Measurements from ENCODE around the gene TXN. TPM values are rescaled to one million over a fixed set of nuclear protein-coding genes. Genes with fewer than 3 reads are reported as not detected.

Gene TXN
- total and polyA plus RNA-seq, 4 donors, result 61.4 to 742 (median 326) TPM

DNA sequence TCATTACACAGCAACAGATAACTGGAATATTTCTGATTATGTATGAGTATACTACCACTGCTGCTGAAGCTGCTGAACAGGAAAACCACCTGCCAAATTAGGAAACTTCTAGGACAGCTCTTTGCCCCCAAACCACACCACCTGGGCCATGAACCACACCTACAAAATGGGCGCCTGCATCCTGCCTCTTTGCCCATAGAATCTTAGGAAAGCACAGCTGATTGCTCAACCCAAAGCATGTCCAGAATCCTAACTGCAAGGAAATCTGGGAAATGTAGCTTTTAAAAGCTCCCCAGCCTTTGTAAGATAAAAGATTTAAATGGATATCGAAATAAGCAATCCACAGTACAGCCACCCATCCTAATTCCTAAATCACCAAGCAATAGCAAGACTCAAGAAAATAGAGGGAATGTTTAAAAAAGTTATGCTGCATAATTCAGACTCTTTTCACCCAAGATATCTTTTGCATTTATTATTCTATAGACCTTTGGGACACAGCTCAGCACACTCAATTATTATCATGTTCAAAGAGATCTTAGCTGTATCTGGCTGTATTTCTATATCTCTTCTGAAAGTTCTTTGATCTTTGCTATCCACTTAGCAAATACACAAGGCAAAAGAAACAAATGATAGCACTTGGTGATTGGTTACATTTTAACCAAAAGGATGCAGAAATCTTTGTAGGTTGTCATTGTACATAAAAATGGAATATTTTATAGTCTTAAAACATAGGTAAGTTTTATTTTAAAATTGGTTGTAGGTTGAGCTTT is 41.5 kb downstream of the TXN start:
- Histone ChIP-seq H3K9ac (ENCODE audit: insufficient read depth in 1 of 2, low read length in 2 of 2) (no peak overlapping the region), H3K4me3 (no peak overlapping the region), H3K4me1 (ENCODE audit: control insufficient read depth in 5 of 5, insufficient read depth in 5 of 5, low read length in 5 of 5) (peaks cover 0 to 13% (median 2%) of the 10 kb centered on the region in 5 donors), H3K36me3 (ENCODE audit: control insufficient read depth in 4 of 4, insufficient read depth in 4 of 4, low read length in 4 of 4) (no peaks in the 10 kb centered on the region), H3K27me3 (ENCODE audit: control insufficient read depth in 3 of 3, insufficient read depth in 3 of 3, low read length in 2 of 3) (no peaks in the 10 kb centered on the region), H3K9me3 (ENCODE audit: control insufficient read depth in 4 of 4, insufficient read depth in 3 of 4, low read length in 3 of 4) (no peaks in the 10 kb centered on the region), H3K27ac (ENCODE audit: low read depth in 1 of 2, low read length in 1 of 2) (no peak overlapping the region)
- WGBS, 2 donors, result 71 to 73% methylated on average over 2 of the region's 2 CpGs
- no peak for DNase-seq
- TF ChIP-seq, protein P1, sequence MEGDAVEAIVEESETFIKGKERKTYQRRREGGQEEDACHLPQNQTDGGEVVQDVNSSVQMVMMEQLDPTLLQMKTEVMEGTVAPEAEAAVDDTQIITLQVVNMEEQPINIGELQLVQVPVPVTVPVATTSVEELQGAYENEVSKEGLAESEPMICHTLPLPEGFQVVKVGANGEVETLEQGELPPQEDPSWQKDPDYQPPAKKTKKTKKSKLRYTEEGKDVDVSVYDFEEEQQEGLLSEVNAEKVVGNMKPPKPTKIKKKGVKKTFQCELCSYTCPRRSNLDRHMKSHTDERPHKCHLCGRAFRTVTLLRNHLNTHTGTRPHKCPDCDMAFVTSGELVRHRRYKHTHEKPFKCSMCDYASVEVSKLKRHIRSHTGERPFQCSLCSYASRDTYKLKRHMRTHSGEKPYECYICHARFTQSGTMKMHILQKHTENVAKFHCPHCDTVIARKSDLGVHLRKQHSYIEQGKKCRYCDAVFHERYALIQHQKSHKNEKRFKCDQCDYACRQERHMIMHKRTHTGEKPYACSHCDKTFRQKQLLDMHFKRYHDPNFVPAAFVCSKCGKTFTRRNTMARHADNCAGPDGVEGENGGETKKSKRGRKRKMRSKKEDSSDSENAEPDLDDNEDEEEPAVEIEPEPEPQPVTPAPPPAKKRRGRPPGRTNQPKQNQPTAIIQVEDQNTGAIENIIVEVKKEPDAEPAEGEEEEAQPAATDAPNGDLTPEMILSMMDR (IDR thresholded peaks at IDR 0.05; ENCODE audit: control extremely low read depth, extremely low read depth), result no peak
- ATAC-seq (ENCODE audit: insufficient read depth, low FRiP score), result no peak

DNA sequence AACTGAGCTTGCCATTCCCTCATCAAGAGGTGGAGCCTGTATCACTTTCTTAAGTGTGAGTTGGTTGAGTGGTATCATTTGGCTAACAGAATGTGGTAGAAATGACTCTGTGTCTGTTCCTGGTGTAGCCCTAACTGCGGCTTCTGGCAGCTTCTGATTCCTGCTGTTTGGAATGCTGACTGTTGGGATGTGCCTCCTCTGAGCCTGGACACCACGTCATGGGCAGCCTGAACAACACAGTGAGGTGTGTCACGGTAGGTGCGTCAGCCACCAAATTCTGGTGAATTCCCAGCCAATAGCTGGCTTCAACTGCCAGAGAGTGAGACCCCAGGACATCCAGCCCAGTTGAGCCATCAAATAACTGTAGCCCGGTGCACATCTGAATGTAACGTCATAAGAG is 42.2 kb downstream of the TXN start:
- Histone ChIP-seq H3K9me3 (ENCODE audit: control insufficient read depth in 4 of 4, insufficient read depth in 3 of 4, low read length in 3 of 4) (no peaks in the 10 kb centered on the region), H3K36me3 (ENCODE audit: control insufficient read depth in 4 of 4, insufficient read depth in 4 of 4, low read length in 4 of 4) (no peaks in the 10 kb centered on the region), H3K27ac (ENCODE audit: low read depth in 1 of 2, low read length in 1 of 2) (no peak overlapping the region), H3K4me1 (ENCODE audit: control insufficient read depth in 5 of 5, insufficient read depth in 5 of 5, low read length in 5 of 5) (peaks cover 0 to 13% (median 2%) of the 10 kb centered on the region in 5 donors), H3K4me3 (no peak overlapping the region), H3K27me3 (ENCODE audit: control insufficient read depth in 3 of 3, insufficient read depth in 3 of 3, low read length in 2 of 3) (no peaks in the 10 kb centered on the region), H3K9ac (ENCODE audit: insufficient read depth in 1 of 2, low read length in 2 of 2) (no peak overlapping the region)
- WGBS, 2 donors, result 91 to 94% methylated on average over 6 of the region's 6 CpGs
- TF ChIP-seq, protein P1 (IDR thresholded peaks at IDR 0.05; ENCODE audit: control extremely low read depth, extremely low read depth), result no peak
- ATAC-seq (ENCODE audit: insufficient read depth, low FRiP score) (no peak), DNase-seq (no peak)

DNA sequence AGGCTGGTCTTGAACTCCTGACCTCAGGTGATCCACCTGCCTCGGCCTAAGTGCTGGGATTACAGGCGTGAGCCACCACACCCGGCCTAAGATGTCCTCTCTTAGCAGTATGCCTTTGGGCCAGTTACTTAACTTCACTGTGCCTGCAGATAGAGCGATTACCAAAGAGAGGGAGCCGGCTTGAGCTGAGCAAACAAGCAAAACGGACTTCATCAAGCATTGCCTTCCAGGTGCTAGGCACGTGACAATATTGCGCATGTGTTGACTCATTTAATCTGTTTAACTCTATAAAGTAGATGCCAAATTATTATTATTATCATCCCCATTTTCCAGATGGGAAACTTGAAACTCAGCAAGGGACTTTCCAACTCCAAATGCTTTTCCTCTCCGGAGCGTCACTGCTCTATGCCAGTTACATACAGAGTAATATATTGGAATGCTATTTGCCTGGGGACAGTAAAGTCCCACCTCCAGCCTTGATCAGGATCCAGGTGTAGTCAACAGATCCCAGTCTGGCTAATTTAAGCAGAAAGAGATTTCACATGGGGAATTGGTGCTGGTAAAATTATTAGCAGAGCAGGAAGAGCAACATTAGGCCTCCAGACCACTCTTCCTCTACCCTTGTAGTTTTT is 42.8 kb downstream of the TXN start:
- H3K27me3 ChIP-seq (ENCODE audit: control insufficient read depth in 3 of 3, insufficient read depth in 3 of 3, low read length in 2 of 3), result no peaks in the 10 kb centered on the region
- H3K9me3 ChIP-seq (ENCODE audit: control insufficient read depth in 4 of 4, insufficient read depth in 3 of 4, low read length in 3 of 4), result no peaks in the 10 kb centered on the region
- H3K27ac ChIP-seq (ENCODE audit: low read depth in 1 of 2, low read length in 1 of 2), result no peak overlapping the region
- H3K4me3 ChIP-seq, result no peak overlapping the region
- H3K4me1 ChIP-seq (ENCODE audit: control insufficient read depth in 5 of 5, insufficient read depth in 5 of 5, low read length in 5 of 5), result peaks cover 0 to 13% (median 0%) of the 10 kb centered on the region in 5 donors
- no peak for DNase-seq
- H3K9ac ChIP-seq (ENCODE audit: insufficient read depth in 1 of 2, low read length in 2 of 2), result no peak overlapping the region
- no peaks in the 10 kb centered on the region for H3K36me3 ChIP-seq (ENCODE audit: control insufficient read depth in 4 of 4, insufficient read depth in 4 of 4, low read length in 4 of 4)
- WGBS, 2 donors, result 69 to 86% methylated on average over 10 of the region's 10 CpGs
- no peak for ATAC-seq (ENCODE audit: insufficient read depth, low FRiP score)
- TF ChIP-seq, protein P1 (IDR thresholded peaks at IDR 0.05; ENCODE audit: control extremely low read depth, extremely low read depth), result no peak

Data from lung (tissue), 12 donors.